Measurements from ENCODE around the gene GLI3.

GLI3 gene

DNA sequence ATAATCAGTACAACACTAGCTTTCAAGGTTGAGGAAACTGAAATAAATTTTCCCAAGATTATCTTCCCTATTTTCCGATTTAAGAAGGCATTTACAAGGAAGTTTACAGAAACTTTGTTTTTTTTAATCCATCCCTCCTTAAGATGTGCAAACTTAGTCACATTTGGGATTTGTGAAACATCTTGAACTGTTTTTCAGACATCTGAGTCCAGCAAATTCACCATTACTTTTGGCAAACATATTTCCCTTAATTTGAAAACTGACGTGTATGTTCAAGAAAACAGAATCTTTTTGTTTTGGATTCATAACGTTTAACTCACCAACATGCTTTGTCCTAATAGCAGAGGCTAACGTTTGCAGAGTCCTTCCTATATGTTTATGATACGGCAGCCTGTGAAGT lies 19.5 kb downstream of the GLI3 start:
- no peak for TF ChIP-seq KLF1 (tag by site-specific recombination; IDR thresholded peaks at IDR 0.05)
- TF ChIP-seq ZNF777 (tag by site-specific recombination; IDR thresholded peaks at IDR 0.05; ENCODE audit: borderline replicate concordance), result no peak
- Histone ChIP-seq H3K36me3 (ENCODE audit: control insufficient read depth in 2 of 2, insufficient read depth in 1 of 2, low read length in 2 of 2) (peaks cover 6 to 26% of the 10 kb centered on the region in 2 experiments), H3K4me3 (ENCODE audit: low read depth, low read length) (no peak overlapping the region), H3K9me3 (ENCODE audit: control insufficient read depth, insufficient read depth, low read depth, low read length) (no peaks in the 10 kb centered on the region), H3K27ac (ENCODE audit: extremely low read depth, low read depth, low read length) (no peak overlapping the region), H3K4me1 (ENCODE audit: control insufficient read depth, insufficient read depth, low read length) (no peaks in the 10 kb centered on the region)
- ChIA-PET POLR2A (no interaction called here), CTCF (no interaction called here)

DNA sequence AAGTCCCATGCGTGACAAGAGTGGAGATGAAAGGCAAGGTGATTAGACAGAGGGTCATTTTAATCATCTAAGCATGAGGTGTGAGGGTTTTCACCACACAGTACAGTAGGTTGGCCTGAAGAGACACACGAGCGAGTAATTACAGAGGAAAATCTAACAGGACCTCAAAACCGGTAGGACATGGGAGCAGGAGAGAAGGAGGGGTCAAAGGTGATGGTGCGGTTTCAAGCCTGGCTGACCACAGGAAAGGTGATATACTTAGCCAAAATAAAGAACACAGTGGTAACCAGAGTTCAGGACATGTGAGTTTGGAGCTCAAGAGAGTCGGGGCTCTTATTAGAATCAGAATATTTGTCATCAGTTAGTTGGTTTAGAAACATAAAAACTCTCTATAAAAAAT lies 20.0 kb downstream of the GLI3 start:
- H3K4me1 ChIP-seq (ENCODE audit: control insufficient read depth, insufficient read depth, low read length), result no peaks in the 10 kb centered on the region
- H3K4me3 ChIP-seq (ENCODE audit: low read depth, low read length), result no peak overlapping the region
- CTCF ChIA-PET, result no interaction called here
- no peaks in the 10 kb centered on the region for H3K9me3 ChIP-seq (ENCODE audit: control insufficient read depth, insufficient read depth, low read depth, low read length)
- POLR2A ChIA-PET, result no interaction called here
- peaks cover 6 to 24% of the 10 kb centered on the region in 2 experiments for H3K36me3 ChIP-seq (ENCODE audit: control insufficient read depth in 2 of 2, insufficient read depth in 1 of 2, low read length in 2 of 2)
- H3K27ac ChIP-seq (ENCODE audit: extremely low read depth, low read depth, low read length), result no peak overlapping the region
- TF ChIP-seq ZNF501 (tag by site-specific recombination; IDR thresholded peaks at IDR 0.05), result no peak
- TF ChIP-seq, protein P1, sequence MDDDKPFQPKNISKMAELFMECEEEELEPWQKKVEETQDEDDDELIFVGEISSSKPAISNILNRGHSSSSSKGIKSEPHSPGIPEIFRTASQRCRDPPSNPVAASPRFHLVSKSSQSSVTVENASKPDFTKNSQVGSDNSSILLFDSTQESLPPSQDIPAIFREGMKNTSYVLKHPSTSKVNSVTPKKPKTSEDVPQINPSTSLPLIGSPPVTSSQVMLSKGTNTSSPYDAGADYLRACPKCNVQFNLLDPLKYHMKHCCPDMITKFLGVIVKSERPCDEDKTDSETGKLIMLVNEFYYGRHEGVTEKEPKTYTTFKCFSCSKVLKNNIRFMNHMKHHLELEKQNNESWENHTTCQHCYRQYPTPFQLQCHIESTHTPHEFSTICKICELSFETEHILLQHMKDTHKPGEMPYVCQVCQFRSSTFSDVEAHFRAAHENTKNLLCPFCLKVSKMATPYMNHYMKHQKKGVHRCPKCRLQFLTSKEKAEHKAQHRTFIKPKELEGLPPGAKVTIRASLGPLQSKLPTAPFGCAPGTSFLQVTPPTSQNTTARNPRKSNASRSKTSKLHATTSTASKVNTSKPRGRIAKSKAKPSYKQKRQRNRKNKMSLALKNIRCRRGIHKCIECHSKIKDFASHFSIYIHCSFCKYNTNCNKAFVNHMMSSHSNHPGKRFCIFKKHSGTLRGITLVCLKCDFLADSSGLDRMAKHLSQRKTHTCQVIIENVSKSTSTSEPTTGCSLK (tag by site-specific recombination; IDR thresholded peaks at IDR 0.05), result no peak
- no peak for TF ChIP-seq ZNF768 (tag by site-specific recombination; IDR thresholded peaks at IDR 0.05)
- no peak for TF ChIP-seq ZFP37 (tag by site-specific recombination; IDR thresholded peaks at IDR 0.05)
- TF ChIP-seq ZSCAN16 (tag by site-specific recombination; IDR thresholded peaks at IDR 0.05), result no peak
- TF ChIP-seq, protein P2, sequence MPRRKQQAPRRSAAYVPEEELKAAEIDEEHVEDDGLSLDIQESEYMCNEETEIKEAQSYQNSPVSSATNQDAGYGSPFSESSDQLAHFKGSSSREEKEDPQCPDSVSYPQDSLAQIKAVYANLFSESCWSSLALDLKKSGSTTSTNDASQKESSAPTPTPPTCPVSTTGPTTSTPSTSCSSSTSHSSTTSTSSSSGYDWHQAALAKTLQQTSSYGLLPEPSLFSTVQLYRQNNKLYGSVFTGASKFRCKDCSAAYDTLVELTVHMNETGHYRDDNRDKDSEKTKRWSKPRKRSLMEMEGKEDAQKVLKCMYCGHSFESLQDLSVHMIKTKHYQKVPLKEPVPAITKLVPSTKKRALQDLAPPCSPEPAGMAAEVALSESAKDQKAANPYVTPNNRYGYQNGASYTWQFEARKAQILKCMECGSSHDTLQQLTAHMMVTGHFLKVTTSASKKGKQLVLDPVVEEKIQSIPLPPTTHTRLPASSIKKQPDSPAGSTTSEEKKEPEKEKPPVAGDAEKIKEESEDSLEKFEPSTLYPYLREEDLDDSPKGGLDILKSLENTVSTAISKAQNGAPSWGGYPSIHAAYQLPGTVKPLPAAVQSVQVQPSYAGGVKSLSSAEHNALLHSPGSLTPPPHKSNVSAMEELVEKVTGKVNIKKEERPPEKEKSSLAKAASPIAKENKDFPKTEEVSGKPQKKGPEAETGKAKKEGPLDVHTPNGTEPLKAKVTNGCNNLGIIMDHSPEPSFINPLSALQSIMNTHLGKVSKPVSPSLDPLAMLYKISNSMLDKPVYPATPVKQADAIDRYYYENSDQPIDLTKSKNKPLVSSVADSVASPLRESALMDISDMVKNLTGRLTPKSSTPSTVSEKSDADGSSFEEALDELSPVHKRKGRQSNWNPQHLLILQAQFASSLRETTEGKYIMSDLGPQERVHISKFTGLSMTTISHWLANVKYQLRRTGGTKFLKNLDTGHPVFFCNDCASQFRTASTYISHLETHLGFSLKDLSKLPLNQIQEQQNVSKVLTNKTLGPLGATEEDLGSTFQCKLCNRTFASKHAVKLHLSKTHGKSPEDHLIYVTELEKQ (tag by site-specific recombination; IDR thresholded peaks at IDR 0.05; ENCODE audit: borderline replicate concordance), result no peak
- TF ChIP-seq, protein P3, sequence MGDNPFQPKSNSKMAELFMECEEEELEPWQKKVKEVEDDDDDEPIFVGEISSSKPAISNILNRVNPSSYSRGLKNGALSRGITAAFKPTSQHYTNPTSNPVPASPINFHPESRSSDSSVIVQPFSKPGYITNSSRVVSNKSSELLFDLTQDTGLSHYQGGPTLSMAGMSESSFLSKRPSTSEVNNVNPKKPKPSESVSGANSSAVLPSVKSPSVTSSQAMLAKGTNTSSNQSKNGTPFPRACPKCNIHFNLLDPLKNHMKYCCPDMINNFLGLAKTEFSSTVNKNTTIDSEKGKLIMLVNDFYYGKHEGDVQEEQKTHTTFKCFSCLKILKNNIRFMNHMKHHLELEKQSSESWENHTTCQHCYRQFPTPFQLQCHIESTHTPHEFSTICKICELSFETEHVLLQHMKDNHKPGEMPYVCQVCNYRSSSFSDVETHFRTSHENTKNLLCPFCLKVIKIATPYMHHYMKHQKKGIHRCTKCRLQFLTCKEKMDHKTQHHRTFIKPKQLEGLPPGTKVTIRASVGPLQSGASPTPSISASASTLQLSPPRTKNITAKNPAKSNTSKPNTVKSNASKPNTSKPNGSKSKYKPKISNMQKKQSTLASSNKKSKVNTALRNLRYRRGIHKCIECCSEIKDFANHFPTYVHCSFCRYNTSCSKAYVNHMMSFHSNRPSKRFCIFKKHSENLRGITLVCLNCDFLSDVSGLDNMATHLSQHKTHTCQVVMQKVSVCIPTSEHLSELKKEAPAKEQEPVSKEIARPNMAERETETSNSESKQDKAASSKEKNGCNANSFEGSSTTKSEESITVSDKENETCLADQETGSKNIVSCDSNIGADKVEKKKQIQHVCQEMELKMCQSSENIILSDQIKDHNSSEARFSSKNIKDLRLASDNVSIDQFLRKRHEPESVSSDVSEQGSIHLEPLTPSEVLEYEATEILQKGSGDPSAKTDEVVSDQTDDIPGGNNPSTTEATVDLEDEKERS (tag by site-specific recombination; IDR thresholded peaks at IDR 0.05), result no peak
- no peak for TF ChIP-seq ZNF510 (tag by site-specific recombination; IDR thresholded peaks at IDR 0.05; ENCODE audit: insufficient replicate concordance)
- TF ChIP-seq ZNF174 (tag by site-specific recombination; IDR thresholded peaks at IDR 0.05), result no peak
- TF ChIP-seq, protein P4, sequence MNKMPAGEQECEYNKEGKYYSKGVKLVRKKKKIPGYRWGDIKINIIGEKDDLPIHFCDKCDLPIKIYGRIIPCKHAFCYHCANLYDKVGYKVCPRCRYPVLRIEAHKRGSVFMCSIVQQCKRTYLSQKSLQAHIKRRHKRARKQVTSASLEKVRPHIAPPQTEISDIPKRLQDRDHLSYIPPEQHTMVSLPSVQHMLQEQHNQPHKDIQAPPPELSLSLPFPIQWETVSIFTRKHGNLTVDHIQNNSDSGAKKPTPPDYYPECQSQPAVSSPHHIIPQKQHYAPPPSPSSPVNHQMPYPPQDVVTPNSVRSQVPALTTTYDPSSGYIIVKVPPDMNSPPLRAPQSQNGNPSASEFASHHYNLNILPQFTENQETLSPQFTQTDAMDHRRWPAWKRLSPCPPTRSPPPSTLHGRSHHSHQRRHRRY (tag by site-specific recombination; IDR thresholded peaks at IDR 0.05), result no peak
- TF ChIP-seq, protein P5, sequence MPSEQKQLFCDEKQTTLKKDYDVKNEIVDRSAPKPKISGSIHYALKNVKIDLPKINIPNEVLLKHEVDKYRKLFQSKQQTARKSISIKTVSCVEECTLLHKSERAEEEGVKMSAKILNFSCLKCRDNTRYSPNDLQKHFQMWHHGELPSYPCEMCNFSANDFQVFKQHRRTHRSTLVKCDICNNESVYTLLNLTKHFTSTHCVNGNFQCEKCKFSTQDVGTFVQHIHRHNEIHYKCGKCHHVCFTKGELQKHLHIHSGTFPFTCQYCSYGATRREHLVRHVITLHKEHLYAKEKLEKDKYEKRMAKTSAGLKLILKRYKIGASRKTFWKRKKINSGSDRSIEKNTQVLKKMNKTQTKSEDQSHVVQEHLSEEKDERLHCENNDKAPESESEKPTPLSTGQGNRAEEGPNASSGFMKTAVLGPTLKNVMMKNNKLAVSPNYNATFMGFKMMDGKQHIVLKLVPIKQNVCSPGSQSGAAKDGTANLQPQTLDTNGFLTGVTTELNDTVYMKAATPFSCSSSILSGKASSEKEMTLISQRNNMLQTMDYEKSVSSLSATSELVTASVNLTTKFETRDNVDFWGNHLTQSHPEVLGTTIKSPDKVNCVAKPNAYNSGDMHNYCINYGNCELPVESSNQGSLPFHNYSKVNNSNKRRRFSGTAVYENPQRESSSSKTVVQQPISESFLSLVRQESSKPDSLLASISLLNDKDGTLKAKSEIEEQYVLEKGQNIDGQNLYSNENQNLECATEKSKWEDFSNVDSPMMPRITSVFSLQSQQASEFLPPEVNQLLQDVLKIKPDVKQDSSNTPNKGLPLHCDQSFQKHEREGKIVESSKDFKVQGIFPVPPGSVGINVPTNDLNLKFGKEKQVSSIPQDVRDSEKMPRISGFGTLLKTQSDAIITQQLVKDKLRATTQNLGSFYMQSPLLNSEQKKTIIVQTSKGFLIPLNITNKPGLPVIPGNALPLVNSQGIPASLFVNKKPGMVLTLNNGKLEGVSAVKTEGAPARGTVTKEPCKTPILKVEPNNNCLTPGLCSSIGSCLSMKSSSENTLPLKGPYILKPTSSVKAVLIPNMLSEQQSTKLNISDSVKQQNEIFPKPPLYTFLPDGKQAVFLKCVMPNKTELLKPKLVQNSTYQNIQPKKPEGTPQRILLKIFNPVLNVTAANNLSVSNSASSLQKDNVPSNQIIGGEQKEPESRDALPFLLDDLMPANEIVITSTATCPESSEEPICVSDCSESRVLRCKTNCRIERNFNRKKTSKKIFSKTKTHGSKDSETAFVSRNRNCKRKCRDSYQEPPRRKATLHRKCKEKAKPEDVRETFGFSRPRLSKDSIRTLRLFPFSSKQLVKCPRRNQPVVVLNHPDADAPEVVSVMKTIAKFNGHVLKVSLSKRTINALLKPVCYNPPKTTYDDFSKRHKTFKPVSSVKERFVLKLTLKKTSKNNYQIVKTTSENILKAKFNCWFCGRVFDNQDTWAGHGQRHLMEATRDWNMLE (tag by site-specific recombination; conservative IDR thresholded peaks at IDR 0.05; ENCODE audit: low read depth), result no peak
- TF ChIP-seq ZBTB1 (tag by site-specific recombination; IDR thresholded peaks at IDR 0.05), result no peak
- TF ChIP-seq, protein P6, sequence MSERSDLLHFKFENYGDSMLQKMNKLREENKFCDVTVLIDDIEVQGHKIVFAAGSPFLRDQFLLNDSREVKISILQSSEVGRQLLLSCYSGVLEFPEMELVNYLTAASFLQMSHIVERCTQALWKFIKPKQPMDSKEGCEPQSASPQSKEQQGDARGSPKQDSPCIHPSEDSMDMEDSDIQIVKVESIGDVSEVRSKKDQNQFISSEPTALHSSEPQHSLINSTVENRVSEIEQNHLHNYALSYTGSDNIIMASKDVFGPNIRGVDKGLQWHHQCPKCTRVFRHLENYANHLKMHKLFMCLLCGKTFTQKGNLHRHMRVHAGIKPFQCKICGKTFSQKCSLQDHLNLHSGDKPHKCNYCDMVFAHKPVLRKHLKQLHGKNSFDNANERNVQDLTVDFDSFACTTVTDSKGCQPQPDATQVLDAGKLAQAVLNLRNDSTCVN (tag by site-specific recombination; optimal IDR thresholded peaks at IDR 0.05), result no peak
- TF ChIP-seq ZNF426 (tag by site-specific recombination; IDR thresholded peaks at IDR 0.05), result no peak
- TF ChIP-seq MZF1 (tag by site-specific recombination; IDR thresholded peaks at IDR 0.05; ENCODE audit: borderline replicate concordance), result no peak
- no peak for TF ChIP-seq ZNF792 (tag by site-specific recombination; IDR thresholded peaks at IDR 0.05)
